Jurkat, Clone E6-1 (cell line): Measurements from ENCODE around the gene OSBPL7. TPM values are rescaled to one million over a fixed set of nuclear protein-coding genes. Genes with fewer than 3 reads are reported as not detected.

Experiments
- DNase-seq: peaks from one replicate; pipeline ENCODE4 v3.0.0-alpha.2; 2011; ENCODE audit warnings: low read depth, low spot score
- H3K4me3 ChIP-seq: 2 replicates; pipeline ENCODE4 v1.5.1; 2011; ENCODE audit warnings: mild to moderate bottlenecking, low read length, control low read depth, moderate library complexity
- polyA plus RNA-seq: library from polyadenylated mRNA; unstranded; fragments of >200 nt; gene quantifications from one replicate; pipeline ENCODE4 v1.2.1, GENCODE V29; 2012; ENCODE audit warnings: missing spikeins; ENCODE audit not compliant: insufficient read length, insufficient read depth

Gene OSBPL7, protein sequence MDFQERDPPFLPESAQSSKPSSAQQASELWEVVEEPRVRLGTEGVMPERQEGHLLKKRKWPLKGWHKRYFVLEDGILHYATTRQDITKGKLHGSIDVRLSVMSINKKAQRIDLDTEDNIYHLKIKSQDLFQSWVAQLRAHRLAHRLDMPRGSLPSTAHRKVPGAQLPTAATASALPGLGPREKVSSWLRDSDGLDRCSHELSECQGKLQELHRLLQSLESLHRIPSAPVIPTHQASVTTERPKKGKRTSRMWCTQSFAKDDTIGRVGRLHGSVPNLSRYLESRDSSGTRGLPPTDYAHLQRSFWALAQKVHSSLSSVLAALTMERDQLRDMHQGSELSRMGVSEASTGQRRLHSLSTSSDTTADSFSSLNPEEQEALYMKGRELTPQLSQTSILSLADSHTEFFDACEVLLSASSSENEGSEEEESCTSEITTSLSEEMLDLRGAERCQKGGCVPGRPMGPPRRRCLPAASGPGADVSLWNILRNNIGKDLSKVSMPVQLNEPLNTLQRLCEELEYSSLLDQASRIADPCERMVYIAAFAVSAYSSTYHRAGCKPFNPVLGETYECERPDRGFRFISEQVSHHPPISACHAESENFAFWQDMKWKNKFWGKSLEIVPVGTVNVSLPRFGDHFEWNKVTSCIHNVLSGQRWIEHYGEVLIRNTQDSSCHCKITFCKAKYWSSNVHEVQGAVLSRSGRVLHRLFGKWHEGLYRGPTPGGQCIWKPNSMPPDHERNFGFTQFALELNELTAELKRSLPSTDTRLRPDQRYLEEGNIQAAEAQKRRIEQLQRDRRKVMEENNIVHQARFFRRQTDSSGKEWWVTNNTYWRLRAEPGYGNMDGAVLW
- 19.5 TPM for polyA plus RNA-seq

DNA sequence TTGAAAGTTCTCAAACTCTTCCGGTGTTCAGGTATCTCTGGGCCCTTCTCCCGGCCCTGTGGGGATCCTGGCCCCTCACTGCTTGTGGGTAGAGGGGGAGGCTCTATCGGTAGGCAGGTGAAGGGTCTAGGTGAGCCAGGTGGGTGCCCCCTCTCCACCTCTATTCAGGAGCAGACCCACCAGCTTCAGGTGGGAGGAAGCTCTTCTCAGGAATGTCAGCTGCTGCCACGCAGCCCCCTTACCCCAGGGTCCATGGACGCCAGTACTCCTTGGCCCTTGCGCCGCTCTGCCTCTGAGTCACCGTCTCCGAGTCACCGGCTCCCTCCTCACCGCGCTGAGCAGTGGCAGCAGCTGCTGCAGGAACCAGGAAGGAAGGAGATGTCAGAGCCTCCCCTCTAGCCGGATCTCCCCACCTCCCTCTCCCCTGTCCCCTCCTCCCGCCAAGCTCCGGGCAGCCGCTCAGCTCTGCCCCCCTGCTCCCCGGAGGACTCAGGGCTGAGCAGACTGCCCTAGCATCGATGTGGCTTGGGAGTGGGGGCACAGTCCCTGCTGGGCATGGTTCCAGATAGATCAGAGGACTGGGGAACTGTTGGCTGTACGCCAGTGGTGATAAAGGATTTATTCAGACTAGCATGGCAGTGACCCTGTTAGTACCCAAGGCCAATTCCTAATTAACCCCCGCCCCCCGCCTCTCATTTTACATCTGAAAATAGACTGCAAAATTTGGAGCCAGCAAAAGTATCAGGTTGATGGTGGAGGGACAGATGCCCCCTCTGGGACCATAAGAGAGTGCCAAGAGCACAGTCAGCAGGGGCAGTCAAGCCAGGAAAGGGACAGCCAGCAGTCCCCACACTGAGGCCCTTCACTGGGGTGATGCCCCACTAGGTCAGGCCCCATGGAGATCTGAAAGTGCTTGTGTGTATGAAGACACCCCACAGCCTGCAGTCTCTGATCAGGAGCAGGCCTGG, at the start of gene OSBPL7:
OSBPL7 (minus strand) TSS at position 371 of the 968 bp plus-strand sequence. CDS start 1,516 bp downstream, outside the sequence.
- H3K4me3 ChIP-seq, result peak within 1 kb of the TSS; percentile 95
- DNase-seq, result peak; percentile 79

DNA sequence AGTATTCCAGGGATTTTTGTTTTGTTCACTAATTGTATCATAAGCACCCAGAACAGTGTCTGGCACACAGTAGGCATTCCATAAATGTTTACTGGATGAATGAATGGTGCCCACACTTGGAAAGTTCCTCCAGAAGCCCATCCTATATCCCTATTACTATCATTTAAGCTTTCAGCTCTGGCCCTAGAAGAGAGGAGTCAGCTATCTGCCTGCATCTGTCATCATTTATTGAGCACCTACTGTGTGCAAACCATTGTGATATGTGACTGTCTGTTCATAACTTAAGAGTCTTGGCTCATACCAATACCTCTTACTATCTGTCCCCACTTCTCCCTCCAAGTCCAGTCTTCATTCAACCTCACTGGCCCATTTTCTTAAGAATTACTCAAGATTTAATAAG, 49.5 kb upstream of the OSBPL7 start:
- no peak overlapping the region for H3K4me3 ChIP-seq
- no peak for DNase-seq

DNA sequence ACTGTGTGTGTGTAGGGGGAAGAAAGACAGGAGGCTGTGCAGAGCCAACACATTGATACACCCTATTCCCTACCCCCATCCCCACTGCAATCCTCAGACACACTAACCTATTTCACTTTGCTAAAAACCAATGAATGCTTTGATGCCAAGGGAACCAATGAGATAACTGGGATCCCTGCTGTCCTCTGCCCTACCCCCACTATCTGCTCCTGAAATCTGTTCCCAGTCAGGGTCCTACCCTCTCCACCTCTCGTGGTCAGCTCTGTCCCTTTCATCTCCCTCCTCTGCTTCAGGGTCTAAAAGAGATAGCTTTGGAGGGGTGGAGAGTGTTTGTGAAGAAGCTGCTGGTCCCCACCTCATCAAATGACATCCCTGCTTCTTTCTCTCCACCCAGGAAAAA, 48.5 kb upstream of the OSBPL7 start:
- H3K4me3 ChIP-seq, result no peak overlapping the region
- no peak for DNase-seq

DNA sequence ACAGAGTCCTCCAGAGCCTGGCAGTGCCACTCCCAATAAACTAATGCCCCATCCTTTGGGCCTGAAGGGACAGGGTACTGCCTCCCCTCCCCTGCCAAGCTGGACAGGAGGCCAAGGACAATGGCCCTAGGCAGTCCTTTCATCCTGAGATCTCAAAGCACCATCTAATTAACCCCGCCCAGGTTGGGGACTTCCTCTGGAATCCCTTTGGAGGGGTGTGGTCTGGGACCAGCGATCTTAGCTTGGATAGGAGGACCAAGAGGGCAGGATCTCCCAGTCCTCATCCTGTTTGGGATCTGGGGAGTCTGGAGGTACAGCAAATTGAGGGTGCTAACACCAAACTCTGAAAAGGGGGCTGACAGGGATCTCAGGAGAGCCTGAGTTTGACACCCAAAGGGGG, 47.5 kb upstream of the OSBPL7 start:
- no peak for DNase-seq

DNA sequence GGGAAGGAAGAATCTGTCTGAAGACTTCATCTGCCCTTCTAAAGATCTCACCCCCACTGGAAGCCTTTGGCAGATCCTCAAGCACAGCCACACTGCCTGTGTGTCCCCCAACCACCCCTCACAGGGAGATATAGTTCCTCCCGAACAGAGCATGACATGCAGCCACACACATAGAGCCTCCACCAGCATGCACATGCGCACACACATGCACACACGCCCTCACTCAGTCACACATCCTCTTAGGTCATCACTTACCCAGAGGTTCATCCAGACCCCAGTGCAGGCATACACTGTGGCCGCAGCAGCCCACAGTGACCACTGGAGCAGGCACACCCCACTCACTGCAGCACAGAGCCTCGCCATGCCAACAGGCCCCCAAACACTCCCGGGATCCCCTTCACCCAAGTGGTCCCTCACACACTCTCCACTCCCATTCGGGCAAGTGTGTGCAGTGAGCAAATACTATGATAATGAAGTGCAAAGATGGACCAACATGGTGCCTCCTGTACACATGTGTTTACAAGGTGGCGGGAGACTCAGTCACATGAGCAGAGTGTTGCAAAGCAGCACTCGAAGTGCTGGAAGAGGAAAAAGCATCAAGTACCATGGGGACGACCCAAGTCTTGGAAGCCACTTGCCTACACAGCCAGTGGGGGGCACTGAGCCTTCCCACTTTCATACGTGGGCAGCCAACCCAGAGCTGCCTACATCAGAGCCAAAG, 46.4 kb upstream of the OSBPL7 start:
- no peak overlapping the region for H3K4me3 ChIP-seq
- no peak for DNase-seq

More for the DNA sequence above, 47.5 kb upstream of the OSBPL7 start:
- no peak overlapping the region for H3K4me3 ChIP-seq

DNA sequence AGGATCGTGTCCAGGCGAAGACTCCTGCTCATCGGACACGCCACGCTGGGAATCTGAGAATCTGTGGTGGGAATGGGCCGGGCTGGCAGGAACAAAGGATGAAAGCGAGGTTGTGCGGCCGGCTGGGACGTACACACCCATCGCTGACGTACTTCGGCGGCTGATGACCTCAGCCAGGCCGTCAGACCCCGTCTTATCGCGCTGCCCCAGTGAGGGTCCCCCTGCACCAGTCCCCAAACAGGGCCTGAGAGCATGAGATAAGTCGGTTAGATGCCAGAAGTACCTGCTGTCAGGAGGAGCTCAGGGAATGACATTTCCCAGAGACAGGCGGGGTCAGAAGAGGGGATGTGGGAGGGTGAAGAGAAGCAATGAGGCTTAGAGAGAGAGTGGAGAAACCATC, 45.3 kb upstream of the OSBPL7 start:
- H3K4me3 ChIP-seq, result no peak overlapping the region
- no peak for DNase-seq

DNA sequence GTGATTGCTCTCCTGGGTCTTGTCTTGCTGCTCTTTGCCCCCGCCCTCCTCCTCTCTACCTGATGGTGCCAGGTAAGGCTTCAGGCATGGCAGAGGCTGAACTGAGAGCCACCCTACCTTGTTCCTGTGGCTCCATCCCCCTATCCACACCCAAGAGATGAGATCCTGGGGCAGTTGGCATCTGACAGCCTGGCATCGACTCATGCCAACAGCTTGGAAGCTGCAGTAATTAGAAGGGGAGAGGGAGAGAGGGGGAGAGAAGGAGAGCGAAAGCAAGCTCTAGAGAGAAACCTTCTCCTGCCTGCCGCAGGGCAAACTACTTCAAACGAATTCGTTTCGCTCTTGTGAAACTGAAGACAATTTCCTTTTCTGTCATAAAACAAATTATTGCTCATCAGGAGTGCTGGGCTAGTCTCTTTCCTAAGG, 43.2 kb upstream of the OSBPL7 start:
- peak; percentile 43 for DNase-seq
- H3K4me3 ChIP-seq, result peak overlapping the region; percentile 4; the same call in 1 of the 2 replicates

DNA sequence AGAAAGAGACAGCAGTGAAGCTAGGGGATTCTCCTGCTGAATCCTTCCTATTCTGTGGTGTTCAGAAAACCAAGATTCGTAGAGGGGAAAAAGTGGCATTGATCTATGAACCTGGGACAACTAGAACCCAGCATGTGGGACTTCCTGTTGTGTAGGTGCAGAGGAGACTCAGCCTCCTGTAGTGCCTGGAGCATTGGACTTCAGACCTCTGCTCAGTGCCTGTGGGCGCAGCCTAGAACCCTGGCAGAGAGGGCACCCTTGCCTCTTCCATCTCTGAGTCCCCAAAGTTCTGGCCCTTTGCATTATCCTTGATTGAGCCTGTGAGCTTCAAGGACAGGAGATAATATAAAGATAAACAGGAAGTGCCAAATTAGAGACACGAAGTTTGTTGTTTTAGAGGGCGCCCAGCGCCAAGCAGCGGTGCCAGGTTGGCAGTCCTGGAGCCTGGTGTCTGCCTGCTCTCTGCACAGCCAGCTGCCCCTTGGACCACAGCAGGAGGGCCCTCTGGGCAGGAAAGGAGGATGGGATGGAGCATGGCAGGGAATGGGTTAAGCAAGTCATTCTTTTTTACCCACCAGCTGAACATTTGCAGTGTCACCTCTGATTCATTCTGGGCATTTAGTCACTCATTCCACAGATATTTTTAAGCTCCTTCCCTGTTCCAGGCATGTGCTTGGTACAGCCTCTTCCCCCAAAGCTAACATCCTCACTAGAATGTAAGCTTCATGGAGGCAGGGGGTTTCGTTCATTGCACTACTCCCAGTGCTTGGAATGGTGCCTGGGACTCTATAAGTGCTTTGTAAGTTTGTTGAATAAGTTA, 41.2 kb upstream of the OSBPL7 start:
- H3K4me3 ChIP-seq, result no peak overlapping the region
- DNase-seq, result no peak

DNA sequence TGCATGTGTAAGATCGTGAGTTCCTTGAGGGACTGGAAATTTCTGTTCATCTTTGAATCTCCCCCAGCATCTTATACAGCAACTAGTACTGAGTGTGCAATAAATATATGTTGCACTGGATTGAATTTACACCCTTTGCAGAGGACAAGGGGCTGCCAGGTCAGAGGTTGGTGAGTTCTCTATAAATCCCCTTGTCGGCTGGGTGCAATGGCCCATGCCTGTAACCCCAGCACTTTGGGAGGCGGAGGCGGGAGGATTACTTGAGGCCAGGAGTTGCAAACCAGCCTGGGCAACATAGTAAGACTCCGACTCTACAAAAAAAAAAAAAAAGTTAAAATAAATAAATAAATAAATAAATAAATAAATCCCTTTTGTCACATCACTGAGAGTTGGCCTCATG, 38.8 kb upstream of the OSBPL7 start:
- no peak for DNase-seq
- H3K4me3 ChIP-seq, result no peak overlapping the region

DNA sequence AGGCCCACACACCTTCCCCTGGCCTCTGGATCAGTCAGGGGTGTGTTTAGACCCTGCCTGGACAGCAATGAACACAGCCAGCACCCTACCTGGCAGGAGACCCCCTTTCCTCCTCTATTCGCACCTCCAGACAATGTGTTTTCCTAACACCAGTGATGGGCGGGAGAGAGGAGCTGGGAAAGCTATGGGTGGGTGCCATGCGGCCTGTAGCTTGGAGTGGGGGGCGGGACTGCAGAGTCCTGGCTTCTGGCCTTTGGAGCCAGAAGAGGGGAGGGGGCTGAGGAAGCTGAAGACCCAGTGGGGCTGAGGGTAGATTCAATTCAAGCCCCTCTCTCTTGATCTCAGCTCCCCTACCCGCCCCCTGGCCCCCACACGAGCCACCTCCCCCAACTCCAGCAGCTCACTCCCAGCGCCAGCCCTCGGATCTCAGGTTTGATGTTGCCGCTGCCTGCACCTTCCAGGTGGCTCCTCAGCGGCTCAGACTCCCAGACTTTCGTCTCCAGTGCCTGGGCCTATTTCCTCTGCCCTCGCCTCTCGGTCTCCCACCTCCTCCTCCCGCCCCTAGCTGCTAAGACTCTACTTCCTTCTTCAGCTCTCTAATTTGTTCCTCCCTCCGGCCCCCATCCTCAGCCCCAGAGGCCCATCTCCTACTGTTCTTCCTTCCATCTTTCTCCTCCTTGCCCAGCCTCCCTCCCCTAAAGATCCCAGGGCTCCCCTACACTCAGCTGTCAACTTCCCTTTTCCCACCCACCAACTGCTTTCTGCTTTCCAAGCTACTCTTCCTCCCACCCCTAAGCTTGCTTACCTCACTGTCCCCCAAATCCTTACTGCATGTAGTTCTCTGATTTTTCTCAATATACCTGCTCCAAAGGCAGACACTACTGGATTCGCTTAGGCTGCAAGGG, 36.2 kb upstream of the OSBPL7 start:
- no peak overlapping the region for H3K4me3 ChIP-seq
- DNase-seq, result no peak

DNA sequence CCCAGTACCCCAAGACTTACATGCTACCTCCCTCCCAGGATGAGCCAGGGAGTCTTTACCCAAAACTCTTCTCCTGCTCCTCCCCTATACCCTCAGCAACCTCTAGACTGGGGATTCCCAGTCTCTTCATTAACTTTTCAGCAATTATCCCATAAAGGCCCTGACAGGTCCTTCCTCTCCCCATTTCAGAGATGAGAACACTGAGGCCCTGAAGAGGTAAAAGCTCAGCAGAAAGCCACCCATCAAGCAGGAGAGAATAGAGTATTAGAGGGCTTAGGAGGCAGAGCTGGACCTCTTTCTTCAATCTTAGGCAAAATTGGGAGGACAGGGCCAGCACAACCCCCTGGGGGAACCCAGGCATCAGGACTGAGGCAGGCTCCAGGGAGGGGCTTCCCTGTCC, 35.2 kb upstream of the OSBPL7 start:
- H3K4me3 ChIP-seq, result no peak overlapping the region
- DNase-seq, result no peak

DNA sequence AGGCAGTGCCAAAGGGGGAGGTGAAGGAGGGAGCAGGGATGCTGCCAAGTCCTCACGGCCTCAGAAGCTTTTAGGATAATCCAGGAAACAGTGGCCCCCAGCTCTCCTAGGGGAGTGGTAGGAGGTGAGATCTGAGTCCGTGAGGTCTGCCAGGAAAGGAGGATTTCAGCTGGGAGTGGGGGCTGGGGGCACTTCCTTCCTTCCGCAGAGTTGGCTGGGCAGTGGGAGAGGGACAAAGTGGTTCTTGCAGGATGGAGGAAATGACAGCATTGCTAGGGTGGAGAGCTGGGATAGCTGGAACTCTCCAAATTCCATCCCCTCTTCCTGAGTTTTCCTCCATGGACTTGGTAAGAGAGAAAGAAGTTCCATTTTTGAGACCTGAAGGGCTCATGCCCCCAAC, 34.1 kb upstream of the OSBPL7 start:
- no peak for DNase-seq
- no peak overlapping the region for H3K4me3 ChIP-seq

DNA sequence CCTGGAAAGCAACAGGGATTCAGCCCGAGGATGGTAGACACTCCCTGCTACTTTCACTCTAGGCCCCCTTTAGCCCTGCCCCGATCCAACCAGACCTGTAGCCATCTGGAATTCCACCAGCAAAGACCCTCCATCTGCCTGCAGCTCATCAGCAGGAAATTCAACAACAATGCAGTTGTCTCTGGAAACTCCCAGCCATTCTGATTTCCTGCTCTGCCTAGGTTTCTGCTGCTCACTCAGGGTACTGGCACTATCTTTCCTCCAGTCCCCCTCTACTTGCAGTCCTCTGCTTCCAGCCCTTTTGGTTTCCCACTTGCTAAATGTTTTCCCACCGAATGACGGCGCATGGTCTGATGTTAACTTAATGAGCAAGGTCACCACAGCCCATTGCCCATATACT, 32.0 kb upstream of the OSBPL7 start:
- no peak overlapping the region for H3K4me3 ChIP-seq
- DNase-seq, result no peak

DNA sequence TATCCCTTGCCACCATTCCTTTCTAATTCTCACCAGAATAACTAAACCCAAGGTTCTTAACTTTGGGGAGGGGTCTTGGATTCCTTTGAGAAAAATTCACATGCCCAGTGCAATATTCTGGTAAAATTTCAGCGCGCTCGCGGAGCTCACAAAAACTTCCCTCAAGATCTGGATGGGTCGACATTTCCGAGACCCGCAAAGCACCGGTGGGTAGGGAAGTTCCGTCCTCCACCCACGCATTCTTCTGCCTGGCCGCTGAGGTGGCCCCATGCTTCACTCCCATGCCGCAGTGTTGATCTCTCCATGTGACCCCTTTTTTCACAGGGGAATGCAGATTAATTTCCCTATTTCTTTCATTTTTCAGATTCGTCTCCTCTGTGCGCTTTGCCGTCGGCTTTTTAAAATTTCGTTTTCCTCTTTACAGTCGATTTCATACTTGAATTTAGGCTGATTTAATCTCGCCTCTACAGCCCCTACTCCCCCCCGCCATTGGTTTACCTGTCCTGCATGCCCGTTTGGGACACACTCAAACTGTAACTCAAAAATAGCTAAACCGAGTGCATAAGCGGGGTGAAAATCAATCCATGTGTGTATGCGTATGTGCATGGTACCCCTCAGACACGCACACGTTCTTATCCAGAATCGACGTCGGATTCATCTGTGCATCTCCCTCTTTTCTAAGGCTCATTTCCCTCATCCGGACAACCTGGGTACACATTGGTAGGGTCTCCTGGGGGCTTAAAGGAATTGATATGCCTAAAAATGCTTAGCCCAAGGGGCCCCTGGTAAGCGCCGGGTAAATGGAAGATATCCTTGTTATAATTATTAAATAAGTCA, 30.7 kb upstream of the OSBPL7 start:
- DNase-seq, result no peak
- H3K4me3 ChIP-seq, result no peak overlapping the region

DNA sequence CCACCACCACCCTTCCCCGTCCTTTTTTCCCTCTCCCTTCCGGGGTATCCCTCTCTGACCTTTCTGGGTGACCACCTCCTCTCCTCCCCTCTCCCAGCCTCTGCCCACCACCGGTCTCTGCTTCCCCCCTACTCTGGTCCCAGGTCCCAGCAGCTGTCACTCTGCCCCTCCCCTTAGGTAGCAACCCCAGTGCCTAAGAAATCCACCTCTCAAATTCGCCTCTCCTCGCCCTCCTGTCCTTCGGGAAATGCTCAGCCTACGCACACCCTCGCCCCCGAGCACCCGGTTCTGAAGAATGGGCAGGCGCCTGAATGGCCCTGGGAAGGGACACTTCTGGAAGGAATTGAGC, 30.1 kb upstream of the OSBPL7 start:
- H3K4me3 ChIP-seq, result no peak overlapping the region
- no peak for DNase-seq
